Neural cell (in vitro differentiated cells): ENCODE results near the gene PECR.

ENCODE experiments used
- EP300 ChIP-seq: fragments of 450-650 bp; conservative IDR thresholded peaks from 2 replicates; pipeline ENCODE4 v1.6.1; 2014; ENCODE audit warnings: antibody characterized with exemption, mild to moderate bottlenecking, moderate library complexity; ENCODE audit not compliant: poor library complexity, severe bottlenecking
- EZH2 ChIP-seq: fragments of 200-600, 300-800 bp; shearing (Covaris generic), sonication (generic); IDR thresholded peaks from 2 replicates; pipeline ENCODE4 v1.6.1; 2014; ENCODE audit warnings: antibody characterized with exemption, low read length, borderline replicate concordance, mild to moderate bottlenecking; ENCODE audit not compliant: insufficient read depth, poor library complexity, severe bottlenecking
- POLR2AphosphoS5 ChIP-seq: IDR thresholded peaks from 2 replicates; pipeline ENCODE4 v1.6.1; 2012
- RAD21 ChIP-seq: fragments of 450-650 bp; conservative IDR thresholded peaks from 2 replicates; pipeline ENCODE4 v1.6.1; 2014; ENCODE audit warnings: antibody characterized with exemption, mild to moderate bottlenecking, moderate library complexity
- SMC3 ChIP-seq: fragments of 450-650 bp; conservative IDR thresholded peaks from 2 replicates; pipeline ENCODE4 v1.6.1; 2014; ENCODE audit warnings: antibody characterized with exemption, mild to moderate bottlenecking, moderate library complexity; ENCODE audit not compliant: poor library complexity
- TAF1 ChIP-seq: IDR thresholded peaks from 2 replicates; pipeline ENCODE4 v1.6.1; 2012; ENCODE audit warnings: low read depth
- TF ChIP-seq, protein P1 (sequence below): fragments of 450-650 bp; IDR thresholded peaks from 2 replicates; pipeline ENCODE4 v1.5.1; 2014; ENCODE audit warnings: antibody characterized with exemption, mild to moderate bottlenecking, moderate library complexity; ENCODE audit not compliant: poor library complexity, severe bottlenecking

GRCh38 chr2:216069028-216069427 is 12.6 kb downstream of the PECR start:
- TF ChIP-seq, protein P1, sequence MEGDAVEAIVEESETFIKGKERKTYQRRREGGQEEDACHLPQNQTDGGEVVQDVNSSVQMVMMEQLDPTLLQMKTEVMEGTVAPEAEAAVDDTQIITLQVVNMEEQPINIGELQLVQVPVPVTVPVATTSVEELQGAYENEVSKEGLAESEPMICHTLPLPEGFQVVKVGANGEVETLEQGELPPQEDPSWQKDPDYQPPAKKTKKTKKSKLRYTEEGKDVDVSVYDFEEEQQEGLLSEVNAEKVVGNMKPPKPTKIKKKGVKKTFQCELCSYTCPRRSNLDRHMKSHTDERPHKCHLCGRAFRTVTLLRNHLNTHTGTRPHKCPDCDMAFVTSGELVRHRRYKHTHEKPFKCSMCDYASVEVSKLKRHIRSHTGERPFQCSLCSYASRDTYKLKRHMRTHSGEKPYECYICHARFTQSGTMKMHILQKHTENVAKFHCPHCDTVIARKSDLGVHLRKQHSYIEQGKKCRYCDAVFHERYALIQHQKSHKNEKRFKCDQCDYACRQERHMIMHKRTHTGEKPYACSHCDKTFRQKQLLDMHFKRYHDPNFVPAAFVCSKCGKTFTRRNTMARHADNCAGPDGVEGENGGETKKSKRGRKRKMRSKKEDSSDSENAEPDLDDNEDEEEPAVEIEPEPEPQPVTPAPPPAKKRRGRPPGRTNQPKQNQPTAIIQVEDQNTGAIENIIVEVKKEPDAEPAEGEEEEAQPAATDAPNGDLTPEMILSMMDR, result no peak
- TF ChIP-seq EP300 (no peak), POLR2AphosphoS5 (no peak), SMC3 (no peak), EZH2 (no peak), TAF1 (no peak), RAD21 (no peak)
